ENCODE data around the gene ARHGAP44.

The ARHGAP44 gene

DNA sequence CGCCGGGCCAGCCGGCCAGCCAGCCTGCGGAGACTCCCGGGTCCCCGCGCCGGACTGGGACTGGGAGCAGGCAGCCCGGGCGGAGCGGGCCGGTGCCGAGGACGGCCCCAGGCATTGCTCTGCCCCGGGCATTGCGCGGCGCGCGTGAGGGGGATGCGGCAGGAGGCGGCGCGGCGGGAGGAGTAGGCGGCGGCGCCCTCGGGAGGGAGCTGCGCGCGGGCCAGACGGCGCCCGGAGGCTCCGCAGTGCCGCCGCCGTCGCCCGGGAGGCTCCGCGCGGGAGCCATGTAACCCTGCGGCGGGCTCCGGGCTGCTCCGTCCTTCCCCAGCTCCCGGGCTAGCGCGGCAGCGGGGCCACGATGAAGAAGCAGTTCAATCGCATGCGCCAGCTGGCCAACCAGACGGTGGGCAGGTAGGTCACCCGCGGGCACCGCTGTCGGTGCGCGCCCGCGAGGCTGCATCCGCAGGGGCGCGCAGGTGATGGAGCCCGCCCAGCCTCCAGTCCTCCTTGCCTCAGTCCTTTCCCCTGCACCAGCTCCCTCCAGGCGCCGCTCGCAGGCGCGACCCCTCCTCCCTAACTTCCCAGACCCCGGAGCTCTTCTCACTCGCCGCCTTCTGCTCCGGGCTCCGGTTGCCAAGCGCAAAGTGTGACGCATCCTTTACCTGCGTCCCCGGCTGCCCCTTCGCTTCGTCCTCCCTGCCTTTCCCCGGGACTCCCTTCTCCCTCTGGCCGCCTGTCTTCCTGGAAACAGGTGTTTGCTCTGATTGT lies at the start of gene ARHGAP44:
Gene ARHGAP44, plus strand, starts transcription at position 18 of the 768 bp plus-strand sequence. Its CDS starts 341 bp downstream, at position 359.
- H3K27ac Mint-ChIP-seq = no peak within 1 kb of the TSS
- H3K36me3 Mint-ChIP-seq = no peaks in the 10 kb centered on the region
- peak within 1 kb of the TSS; percentile 56 for H3K4me3 Mint-ChIP-seq
- no peaks in the 10 kb centered on the region for H3K9me3 Mint-ChIP-seq
- peaks cover 11% of the 10 kb centered on the region for H3K4me1 Mint-ChIP-seq
- H3K27me3 Mint-ChIP-seq = peaks cover 23% of the 10 kb centered on the region

GRCh38 chr17:12739500-12739899 lies 49.8 kb upstream of the ARHGAP44 start:
- Mint-ChIP-seq H3K4me3 (no peak overlapping the region), H3K36me3 (no peaks in the 10 kb centered on the region), H3K27ac (no peak overlapping the region), H3K27me3 (no peaks in the 10 kb centered on the region), H3K4me1 (no peaks in the 10 kb centered on the region), H3K9me3 (no peaks in the 10 kb centered on the region)

DNA sequence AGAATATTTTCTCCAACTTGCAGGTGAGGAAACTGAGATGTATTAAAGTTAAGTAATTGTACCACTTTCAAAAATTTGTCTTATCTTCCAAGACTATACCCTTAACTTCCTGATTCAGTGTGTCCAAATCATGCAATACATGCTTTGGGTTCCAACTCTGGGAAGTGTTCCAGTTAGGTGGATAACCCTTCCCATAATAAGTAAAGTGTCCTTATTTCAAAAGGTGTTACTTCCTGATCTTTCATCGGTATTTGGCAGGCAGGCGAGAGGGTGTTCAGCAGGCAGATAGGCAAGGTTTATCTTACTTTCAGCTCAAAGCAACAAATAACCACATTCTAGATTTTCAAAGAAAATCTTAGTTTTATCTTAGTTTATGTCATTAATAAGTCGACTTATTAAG lies 46.3 kb upstream of the ARHGAP44 start:
- Mint-ChIP-seq H3K27me3 (peaks cover 1% of the 10 kb centered on the region), H3K9me3 (no peaks in the 10 kb centered on the region), H3K4me3 (no peak overlapping the region), H3K27ac (no peak overlapping the region), H3K4me1 (no peaks in the 10 kb centered on the region), H3K36me3 (no peaks in the 10 kb centered on the region)

GRCh38 chr17:12744298-12744697 lies 45.0 kb upstream of the ARHGAP44 start:
- no peaks in the 10 kb centered on the region for H3K9me3 Mint-ChIP-seq
- peaks cover 1% of the 10 kb centered on the region for H3K27me3 Mint-ChIP-seq
- no peaks in the 10 kb centered on the region for H3K4me1 Mint-ChIP-seq
- no peak overlapping the region for H3K4me3 Mint-ChIP-seq
- no peak overlapping the region for H3K27ac Mint-ChIP-seq
- H3K36me3 Mint-ChIP-seq = no peaks in the 10 kb centered on the region

GRCh38 chr17:12744786-12745185 lies 44.5 kb upstream of the ARHGAP44 start:
- Mint-ChIP-seq H3K27ac (no peak overlapping the region), H3K9me3 (no peaks in the 10 kb centered on the region)

GRCh38 chr17:12745486-12745885 lies 43.8 kb upstream of the ARHGAP44 start:
- no peak overlapping the region for H3K4me3 Mint-ChIP-seq
- H3K36me3 Mint-ChIP-seq = no peaks in the 10 kb centered on the region
- peaks cover 1% of the 10 kb centered on the region for H3K27me3 Mint-ChIP-seq
- H3K9me3 Mint-ChIP-seq = no peaks in the 10 kb centered on the region
- no peak overlapping the region for H3K27ac Mint-ChIP-seq
- no peaks in the 10 kb centered on the region for H3K4me1 Mint-ChIP-seq

More at GRCh38 chr17:12744786-12745185, 44.5 kb upstream of the ARHGAP44 start:
- Mint-ChIP-seq H3K36me3 (no peaks in the 10 kb centered on the region), H3K4me1 (no peaks in the 10 kb centered on the region), H3K4me3 (no peak overlapping the region), H3K27me3 (peaks cover 1% of the 10 kb centered on the region)

DNA sequence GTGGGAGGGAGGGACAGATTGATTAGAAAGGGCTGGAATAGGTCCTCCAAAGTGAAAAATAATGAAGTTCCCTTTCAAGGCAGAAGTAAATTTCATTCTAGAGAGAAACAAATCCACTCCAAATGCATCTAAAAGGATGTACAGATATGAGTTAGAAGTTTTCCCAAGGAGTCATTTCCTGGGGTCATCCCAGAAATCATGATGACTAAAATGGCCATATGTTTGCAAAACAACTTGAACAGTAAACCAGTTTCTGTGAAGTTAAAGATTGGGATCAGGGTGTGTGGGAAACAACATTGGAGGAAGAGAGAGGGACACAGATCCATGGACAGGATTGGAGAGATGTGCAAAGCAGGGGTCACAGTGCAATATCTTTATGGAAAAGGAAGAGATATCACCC lies 32.5 kb upstream of the ARHGAP44 start:
- Mint-ChIP-seq H3K36me3 (no peaks in the 10 kb centered on the region), H3K4me3 (no peak overlapping the region), H3K4me1 (no peaks in the 10 kb centered on the region), H3K27me3 (no peaks in the 10 kb centered on the region), H3K9me3 (peaks cover 4% of the 10 kb centered on the region), H3K27ac (no peak overlapping the region)

DNA sequence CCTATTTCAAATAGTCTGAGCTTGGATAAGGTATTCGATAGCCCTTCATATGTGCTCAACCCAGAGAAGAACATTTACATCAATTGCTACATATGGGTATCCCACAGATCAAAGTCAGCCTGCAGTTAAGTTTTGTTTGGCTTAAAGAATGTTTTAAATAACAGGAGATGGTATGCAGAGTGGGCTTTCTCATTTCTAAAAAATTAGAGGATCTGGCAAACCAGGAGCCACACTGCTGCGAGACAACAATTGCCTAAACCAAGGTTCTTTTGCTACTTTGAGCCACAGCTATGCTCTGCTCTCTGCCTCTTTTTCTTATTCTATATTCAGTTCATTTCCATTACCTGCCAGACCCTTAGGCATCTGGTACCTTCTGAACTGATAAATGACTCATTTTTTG lies 30.2 kb upstream of the ARHGAP44 start:
- H3K36me3 Mint-ChIP-seq = no peaks in the 10 kb centered on the region
- no peak overlapping the region for H3K4me3 Mint-ChIP-seq
- no peak overlapping the region for H3K27ac Mint-ChIP-seq
- H3K9me3 Mint-ChIP-seq = peaks cover 10% of the 10 kb centered on the region
- H3K4me1 Mint-ChIP-seq = no peaks in the 10 kb centered on the region
- no peaks in the 10 kb centered on the region for H3K27me3 Mint-ChIP-seq

DNA sequence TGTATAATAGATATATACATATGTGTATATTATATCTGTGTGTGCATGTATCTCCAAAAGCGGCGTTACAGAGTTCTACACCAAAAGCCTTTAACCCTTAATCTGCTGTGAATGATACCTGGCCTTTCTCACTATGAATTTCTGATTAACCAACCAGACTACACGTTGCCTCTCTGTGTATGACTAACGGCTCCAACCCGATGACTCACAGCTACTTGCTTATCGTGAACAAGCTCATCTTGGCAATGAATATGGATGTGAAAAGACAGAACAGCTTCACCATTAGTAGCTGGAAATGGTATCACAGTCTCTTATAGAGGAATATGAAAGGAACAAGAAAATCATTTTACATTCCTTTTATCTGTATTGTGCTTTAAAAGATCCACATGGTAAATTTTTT lies 23.8 kb upstream of the ARHGAP44 start:
- Mint-ChIP-seq H3K9me3 (peaks cover 16% of the 10 kb centered on the region), H3K4me3 (no peak overlapping the region), H3K4me1 (no peaks in the 10 kb centered on the region), H3K27ac (no peak overlapping the region), H3K36me3 (no peaks in the 10 kb centered on the region), H3K27me3 (no peaks in the 10 kb centered on the region)

DNA sequence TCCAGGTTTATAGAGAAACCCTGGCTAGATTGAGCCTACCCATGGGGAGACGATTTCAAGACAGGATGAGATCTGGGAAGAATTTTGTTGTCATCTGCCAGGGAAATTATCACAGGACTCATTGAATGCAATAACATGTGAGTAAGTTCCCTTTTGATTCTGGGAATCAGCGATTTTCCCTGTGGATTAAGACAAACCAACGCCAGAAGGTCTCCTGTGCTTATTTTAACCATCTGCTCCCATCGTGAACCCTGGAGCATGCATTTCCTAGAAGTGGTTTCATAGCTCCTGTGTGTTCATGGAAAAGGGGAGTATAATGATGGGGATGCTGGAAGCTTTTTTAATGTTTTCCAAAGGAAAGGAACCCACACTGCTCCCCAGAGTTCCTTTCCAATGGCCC lies 21.0 kb upstream of the ARHGAP44 start:
- Mint-ChIP-seq H3K4me1 (no peaks in the 10 kb centered on the region), H3K36me3 (no peaks in the 10 kb centered on the region), H3K27ac (no peak overlapping the region), H3K9me3 (peaks cover 6% of the 10 kb centered on the region), H3K4me3 (no peak overlapping the region), H3K27me3 (no peaks in the 10 kb centered on the region)

DNA sequence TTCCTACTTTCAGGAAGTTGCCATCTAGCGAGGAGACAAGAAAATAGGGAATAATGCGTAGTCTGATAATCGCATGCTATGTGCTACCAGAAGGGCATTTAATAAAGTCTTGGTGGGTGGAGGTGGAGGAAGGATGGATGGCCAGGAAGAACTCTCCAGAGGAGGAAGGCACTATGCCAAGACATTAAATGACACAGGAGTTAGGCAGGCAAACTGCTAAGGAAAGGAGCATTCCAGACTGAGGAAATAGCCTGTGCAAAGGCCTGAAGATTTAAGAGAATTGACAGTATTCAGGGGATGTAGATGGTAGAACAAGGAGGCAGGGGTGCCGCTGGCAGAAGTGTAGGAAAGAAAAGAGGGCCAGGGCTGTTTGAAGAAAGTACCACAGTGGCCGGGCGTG lies 19.3 kb upstream of the ARHGAP44 start:
- H3K36me3 Mint-ChIP-seq = no peaks in the 10 kb centered on the region
- no peaks in the 10 kb centered on the region for H3K27me3 Mint-ChIP-seq
- no peaks in the 10 kb centered on the region for H3K4me1 Mint-ChIP-seq
- H3K9me3 Mint-ChIP-seq = peaks cover 6% of the 10 kb centered on the region
- no peak overlapping the region for H3K4me3 Mint-ChIP-seq
- no peak overlapping the region for H3K27ac Mint-ChIP-seq

DNA sequence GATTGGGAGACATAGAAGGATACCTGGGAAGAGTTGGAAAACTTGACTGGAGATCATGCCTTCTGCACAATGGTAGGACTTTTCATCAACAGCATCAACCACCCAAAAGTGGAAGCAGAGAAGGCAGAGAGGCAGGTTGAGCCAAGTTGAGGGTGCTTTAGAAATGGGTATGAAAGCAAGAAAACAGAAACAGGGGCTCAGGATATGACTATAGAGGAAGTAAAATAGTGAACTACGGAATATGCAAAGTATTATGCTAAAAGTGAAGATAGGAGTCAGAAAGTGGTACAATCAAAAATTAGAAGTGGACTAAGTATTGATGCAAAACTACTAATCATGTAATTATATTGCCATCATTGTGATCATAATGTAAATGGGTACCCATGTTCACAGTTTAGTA lies 16.1 kb upstream of the ARHGAP44 start:
- no peaks in the 10 kb centered on the region for H3K36me3 Mint-ChIP-seq
- no peak overlapping the region for H3K4me3 Mint-ChIP-seq
- no peak overlapping the region for H3K27ac Mint-ChIP-seq
- H3K27me3 Mint-ChIP-seq = no peaks in the 10 kb centered on the region
- H3K4me1 Mint-ChIP-seq = no peaks in the 10 kb centered on the region
- H3K9me3 Mint-ChIP-seq = peaks cover 6% of the 10 kb centered on the region

GRCh38 chr17:12789075-12789480 lies 220 bp upstream of the ARHGAP44 start:
- Mint-ChIP-seq H3K27me3 (peaks cover 23% of the 10 kb centered on the region), H3K4me1 (peaks cover 11% of the 10 kb centered on the region), H3K9me3 (no peaks in the 10 kb centered on the region), H3K4me3 (peak overlapping the region; percentile 52), H3K27ac (no peak overlapping the region), H3K36me3 (no peaks in the 10 kb centered on the region)

GRCh38 chr17:12790249-12791106 lies 1.2 kb downstream of the ARHGAP44 start:
- no peaks in the 10 kb centered on the region for H3K9me3 Mint-ChIP-seq
- peaks cover 23% of the 10 kb centered on the region for H3K27me3 Mint-ChIP-seq
- H3K36me3 Mint-ChIP-seq = no peaks in the 10 kb centered on the region
- H3K4me3 Mint-ChIP-seq = peak overlapping the region; percentile 56
- H3K4me1 Mint-ChIP-seq = peaks cover 11% of the 10 kb centered on the region
- H3K27ac Mint-ChIP-seq = no peak overlapping the region

DNA sequence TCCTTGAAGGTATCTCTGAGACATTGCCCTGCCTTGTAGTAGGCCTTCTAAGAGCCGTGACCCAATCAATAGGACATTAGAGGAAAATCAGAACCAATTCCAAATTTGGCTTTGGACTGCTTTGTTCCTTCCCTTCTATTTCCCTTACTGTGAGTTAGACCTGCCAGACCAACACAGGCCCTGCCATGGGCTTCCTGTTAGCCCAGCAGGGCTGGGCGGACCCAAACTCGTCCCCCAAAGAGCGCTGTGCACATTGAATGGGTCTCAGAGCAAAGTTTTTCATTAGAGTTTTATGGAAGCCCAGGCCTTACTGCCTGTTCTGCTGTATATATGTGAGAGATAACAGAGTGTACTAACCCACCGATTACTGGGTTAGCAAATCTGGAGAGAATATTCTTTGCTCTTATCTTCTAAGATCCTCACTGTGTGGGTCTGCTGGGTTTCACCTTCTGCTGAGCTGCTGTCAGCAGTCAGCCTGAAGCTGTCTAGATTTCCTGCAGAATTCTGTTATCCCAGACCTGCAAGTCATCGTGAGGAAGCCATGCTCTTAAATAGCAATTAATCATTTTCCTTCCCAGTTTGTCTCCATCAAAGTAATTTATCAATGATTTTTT lies 5.7 kb downstream of the ARHGAP44 start:
- Mint-ChIP-seq H3K27ac (no peak overlapping the region), H3K4me3 (no peak overlapping the region)

More for the DNA sequence above, 5.7 kb downstream of the ARHGAP44 start:
- Mint-ChIP-seq H3K27me3 (peaks cover 16% of the 10 kb centered on the region), H3K36me3 (no peaks in the 10 kb centered on the region), H3K4me1 (peaks cover 6% of the 10 kb centered on the region), H3K9me3 (no peaks in the 10 kb centered on the region)

Data from activated naive CD4-positive, alpha-beta T cell treated with anti-CD3 and anti-CD28 coated beads, Interleukin-2, amount 50 U/mL, for 24 hours (primary cell).